ENCODE data around the gene CSRP3. TPM values are rescaled to one million over a fixed set of nuclear protein-coding genes. Genes with fewer than 3 reads are reported as not detected.

The CSRP3 gene
- total and polyA plus RNA-seq, 3 donors from 2014 or later = 20.3 TPM; not detected in 2

- H3K36me3 ChIP-seq (ENCODE audit: low read depth, missing control alignments) = no peaks in the 10 kb centered on the region
- no peak overlapping the region for H3K27ac ChIP-seq
- no peaks in the 10 kb centered on the region for H3K4me1 ChIP-seq
- intact Hi-C loops (cut with DNase I; ENCODE audit: low total_unique reads) = no loop called here
- H3K4me3 ChIP-seq = no peak overlapping the region
- H3K9me3 ChIP-seq = no peaks in the 10 kb centered on the region
- no peaks in the 10 kb centered on the region for H3K27me3 ChIP-seq
- no peak for TF ChIP-seq CTCF (IDR thresholded peaks at IDR 0.05)
- TF ChIP-seq POLR2A (IDR thresholded peaks at IDR 0.05) = no peak
- no peak for DNase-seq
- WGBS, 2 donors = 88 to 100% methylated on average over 1 of the region's 1 CpG
Observed at GRCh38 chr11:19134004-19134403, 67.8 kb downstream of the CSRP3 start.

Other genes with a start within 250 kb of the CSRP3 start
- gene MRGPRX2, start 141.3 kb downstream of the CSRP3 start, total RNA-seq = under 1 TPM in 1 of 2 donors, not detected in 1; 0.50 TPM
- gene MRGPRX2, start 141.3 kb downstream of the CSRP3 start, polyA plus RNA-seq (ENCODE audit: insufficient read depth, low read depth, low replicate concordance) = not detected
- 10 to 100 TPM; 16.3 to 17.2 TPM for gene ZDHHC13, start 84.8 kb downstream of the CSRP3 start, total RNA-seq
- gene ZDHHC13, start 84.8 kb downstream of the CSRP3 start, polyA plus RNA-seq (ENCODE audit: insufficient read depth, low read depth, low replicate concordance) = 32.6 TPM
- 1 to 10 TPM; 1.1 to 1.3 TPM for gene E2F8, start 39.0 kb upstream of the CSRP3 start, total RNA-seq
- gene E2F8, start 39.0 kb upstream of the CSRP3 start, polyA plus RNA-seq (ENCODE audit: insufficient read depth, low read depth, low replicate concordance) = 5.3 TPM

All from testis (tissue), 3 donors.